LNCaP clone FGC (cell line): ENCODE data around the gene MAIP1.

Experiments
- DNase-seq: peaks from one replicate; pipeline ENCODE4 v3.0.0-alpha.2; 2011; ENCODE audit warnings: low read depth
- H3K4me3 ChIP-seq: 2 replicates; pipeline ENCODE4 v1.5.1; 2011; ENCODE audit warnings: mild to moderate bottlenecking, low read depth, low read length, control low read depth
- TF ChIP-seq, protein P1 (sequence below): IDR thresholded peaks from 2 replicates; pipeline ENCODE4 v1.5.1; 2012; ENCODE audit warnings: mild to moderate bottlenecking; ENCODE audit not compliant: control insufficient read depth, insufficient read depth; ENCODE audit errors: extremely low read depth

MAIP1 gene

DNA sequence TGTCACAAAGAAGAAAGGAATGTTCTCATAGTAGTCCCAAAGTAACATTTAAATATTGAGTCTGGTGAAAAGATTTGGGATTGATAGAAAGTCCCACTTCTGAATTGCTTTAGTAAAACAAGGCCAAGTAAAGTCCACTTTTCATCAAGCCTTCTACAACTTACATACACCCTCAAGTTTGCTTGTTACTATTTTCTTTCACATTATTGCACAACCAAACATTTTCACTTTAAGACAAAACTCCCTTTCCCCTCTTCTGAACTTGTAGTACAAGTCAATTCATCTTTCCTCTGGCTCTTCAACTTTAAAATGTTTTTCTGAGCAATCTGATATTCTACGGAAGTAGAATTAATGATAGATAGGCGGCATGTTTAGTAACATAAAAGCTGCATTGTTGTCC is 11.0 kb downstream of the MAIP1 start:
- TF ChIP-seq, protein P1, sequence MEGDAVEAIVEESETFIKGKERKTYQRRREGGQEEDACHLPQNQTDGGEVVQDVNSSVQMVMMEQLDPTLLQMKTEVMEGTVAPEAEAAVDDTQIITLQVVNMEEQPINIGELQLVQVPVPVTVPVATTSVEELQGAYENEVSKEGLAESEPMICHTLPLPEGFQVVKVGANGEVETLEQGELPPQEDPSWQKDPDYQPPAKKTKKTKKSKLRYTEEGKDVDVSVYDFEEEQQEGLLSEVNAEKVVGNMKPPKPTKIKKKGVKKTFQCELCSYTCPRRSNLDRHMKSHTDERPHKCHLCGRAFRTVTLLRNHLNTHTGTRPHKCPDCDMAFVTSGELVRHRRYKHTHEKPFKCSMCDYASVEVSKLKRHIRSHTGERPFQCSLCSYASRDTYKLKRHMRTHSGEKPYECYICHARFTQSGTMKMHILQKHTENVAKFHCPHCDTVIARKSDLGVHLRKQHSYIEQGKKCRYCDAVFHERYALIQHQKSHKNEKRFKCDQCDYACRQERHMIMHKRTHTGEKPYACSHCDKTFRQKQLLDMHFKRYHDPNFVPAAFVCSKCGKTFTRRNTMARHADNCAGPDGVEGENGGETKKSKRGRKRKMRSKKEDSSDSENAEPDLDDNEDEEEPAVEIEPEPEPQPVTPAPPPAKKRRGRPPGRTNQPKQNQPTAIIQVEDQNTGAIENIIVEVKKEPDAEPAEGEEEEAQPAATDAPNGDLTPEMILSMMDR: no peak
- H3K4me3 ChIP-seq: no peak overlapping the region
- no peak for DNase-seq

DNA sequence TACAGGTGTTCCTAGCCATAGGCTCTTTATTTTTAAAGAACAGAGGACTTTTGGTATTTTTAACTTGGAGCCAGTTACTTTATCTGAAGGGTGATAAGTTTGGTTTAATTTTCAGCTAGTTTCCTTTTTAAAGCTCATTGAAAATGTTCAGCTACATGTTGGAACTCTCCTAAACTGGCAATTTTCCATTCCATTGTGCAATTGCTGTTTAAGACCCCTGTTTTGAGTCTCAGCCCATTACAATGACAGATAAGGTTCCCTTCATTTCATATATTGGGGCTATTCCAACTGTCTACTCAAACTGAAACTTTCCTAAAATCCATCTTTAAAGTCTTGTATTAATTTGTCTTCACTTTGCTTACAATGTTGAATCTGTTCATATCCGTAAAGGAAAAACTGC is 11.6 kb downstream of the MAIP1 start:
- no peak for DNase-seq
- TF ChIP-seq, protein P1: no peak

DNA sequence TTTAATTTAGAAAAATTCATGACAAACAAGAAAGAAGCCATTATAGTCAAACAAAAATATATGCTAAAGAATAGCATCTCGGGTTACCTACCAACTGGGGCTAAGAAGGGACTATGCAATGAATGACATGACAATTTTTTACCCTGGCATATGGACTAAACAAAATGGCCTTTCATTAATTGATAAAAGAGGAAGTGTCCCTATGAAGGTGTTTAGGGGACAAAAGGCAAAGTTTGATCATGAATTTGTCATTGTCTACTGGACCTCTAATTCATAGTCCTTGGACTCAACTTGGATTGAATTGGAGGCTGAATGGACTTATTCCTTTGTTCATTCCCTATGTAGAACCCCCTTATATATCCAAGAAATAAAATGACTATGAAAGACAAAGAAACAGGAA is 12.7 kb downstream of the MAIP1 start:
- TF ChIP-seq, protein P1: no peak
- DNase-seq: no peak
- H3K4me3 ChIP-seq: no peak overlapping the region

More for the DNA sequence above, 11.6 kb downstream of the MAIP1 start:
- H3K4me3 ChIP-seq: no peak overlapping the region

DNA sequence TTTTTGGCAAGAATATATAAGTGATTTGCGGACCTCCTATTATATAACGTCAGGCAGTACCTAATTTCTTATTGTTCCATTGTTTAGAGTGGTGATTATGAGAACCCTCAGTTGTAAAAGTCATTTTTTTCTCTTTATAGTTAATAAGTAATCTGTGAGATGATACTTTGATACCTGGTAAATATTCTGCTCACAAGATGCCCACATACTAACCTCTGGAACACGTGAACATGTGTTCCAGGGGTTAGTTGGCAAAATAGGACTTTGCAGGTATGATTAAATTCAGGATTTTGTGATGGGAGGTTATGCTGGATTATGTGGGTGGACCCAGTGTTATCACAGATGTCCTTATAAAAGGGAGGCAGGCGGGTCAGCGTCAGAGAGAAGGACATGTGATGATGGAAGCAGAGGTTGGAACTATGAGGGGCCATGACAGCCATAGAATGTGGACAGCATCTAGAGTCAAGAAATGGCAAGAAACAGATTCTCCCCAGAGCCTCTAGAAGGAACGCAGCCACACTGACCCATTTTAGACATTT is 16.8 kb downstream of the MAIP1 start:
- H3K4me3 ChIP-seq: no peak overlapping the region
- TF ChIP-seq, protein P1: no peak
- no peak for DNase-seq

DNA sequence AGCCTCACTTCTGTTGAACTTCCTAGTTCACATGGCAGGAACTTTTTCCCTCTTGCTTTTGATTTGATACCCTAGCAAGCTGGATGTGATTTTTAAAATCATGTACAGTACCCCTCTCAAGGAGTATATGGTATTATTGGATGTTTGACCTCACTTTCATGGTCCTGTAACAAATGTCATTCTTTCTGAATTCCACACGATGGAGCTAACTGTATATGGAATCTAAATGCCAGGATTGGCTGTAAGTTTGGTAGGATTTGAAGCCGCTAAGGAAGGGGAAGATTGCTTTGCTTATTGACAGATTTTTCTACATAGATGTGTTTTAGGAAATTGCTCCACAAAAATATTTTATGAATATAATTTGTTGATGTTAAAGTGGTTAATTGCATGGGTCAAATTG is 18.3 kb downstream of the MAIP1 start:
- no peak overlapping the region for H3K4me3 ChIP-seq
- no peak for DNase-seq
- TF ChIP-seq, protein P1: peak; percentile 66

DNA sequence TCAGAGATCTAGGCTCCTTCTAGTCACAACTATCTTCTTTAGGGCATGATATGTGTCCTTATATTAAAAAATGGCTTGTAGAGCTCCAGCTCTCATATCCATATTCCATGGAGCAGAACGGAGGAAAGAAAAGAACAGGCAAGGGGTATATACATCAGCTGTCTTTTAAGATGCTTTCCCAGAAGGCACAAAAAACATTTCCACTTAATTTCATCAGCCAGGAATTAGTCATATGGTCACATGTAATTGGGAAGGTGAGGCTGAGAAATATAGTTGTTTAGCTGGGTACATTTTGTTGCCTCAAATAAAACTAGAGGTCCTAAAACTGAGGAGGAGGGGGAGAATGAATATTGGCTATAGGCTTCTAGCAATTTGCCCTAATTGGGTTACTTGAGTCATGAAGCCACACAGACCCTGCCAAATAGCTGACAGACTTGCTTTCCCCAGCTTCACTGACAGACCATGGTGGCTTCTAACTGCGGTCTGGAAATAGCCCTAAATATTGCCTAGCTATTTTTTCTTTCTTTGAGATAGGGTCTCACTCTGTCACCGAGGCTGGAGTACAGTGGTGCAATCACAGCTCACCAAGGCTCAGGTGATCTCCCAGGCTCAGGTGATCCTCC is 20.0 kb downstream of the MAIP1 start:
- TF ChIP-seq, protein P1: no peak
- no peak overlapping the region for H3K4me3 ChIP-seq
- no peak for DNase-seq

DNA sequence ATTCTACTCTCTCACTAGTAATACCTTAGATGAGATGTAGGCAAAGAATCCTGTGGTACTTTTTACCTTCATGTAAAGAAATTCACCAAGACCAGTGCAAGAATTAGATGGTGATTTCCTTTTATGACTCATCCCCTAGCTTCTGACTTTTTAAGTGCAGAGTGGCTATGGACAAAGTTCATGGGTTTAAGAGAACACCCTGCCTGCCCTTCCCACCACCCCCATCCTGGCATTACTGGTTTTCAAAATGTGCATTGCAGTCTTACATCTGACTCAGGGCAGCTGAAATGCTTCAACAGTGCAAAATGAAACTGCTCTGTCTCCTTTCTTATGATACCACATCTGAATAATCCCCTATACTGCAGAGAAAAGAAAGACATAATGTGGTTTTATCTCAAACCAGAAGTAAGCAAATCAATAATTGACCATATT is 22.6 kb downstream of the MAIP1 start:
- H3K4me3 ChIP-seq: no peak overlapping the region
- no peak for DNase-seq
- TF ChIP-seq, protein P1: no peak
